GM19099 (cell line): ENCODE measurements around the gene ZBTB21.

ENCODE experiments used
- POLR2A ChIP-seq: IDR thresholded peaks from 3 replicates; pipeline ENCODE4 v1.6.1; 2011; ENCODE audit warnings: low read depth; ENCODE audit not compliant: insufficient read length; ENCODE audit errors: extremely low read depth

ZBTB21 gene

GRCh38 chr21:41995577-41995976, 14.6 kb downstream of the ZBTB21 start:
- no peak for TF ChIP-seq POLR2A

- TF ChIP-seq POLR2A: no peak
These were observed 16.4 kb downstream of the ZBTB21 start for GRCh38 chr21:41993744-41994143.

- TF ChIP-seq POLR2A: no peak
These were observed 17.6 kb downstream of the ZBTB21 start for GRCh38 chr21:41992576-41992975.

GRCh38 chr21:41991659-41992058, 18.5 kb downstream of the ZBTB21 start:
- no peak for TF ChIP-seq POLR2A

GRCh38 chr21:41989698-41990097, 20.5 kb downstream of the ZBTB21 start:
- no peak for TF ChIP-seq POLR2A

GRCh38 chr21:41987310-41987709, 22.9 kb downstream of the ZBTB21 start:
- no peak for TF ChIP-seq POLR2A

GRCh38 chr21:41985662-41986416, 24.3 kb downstream of the ZBTB21 start:
- TF ChIP-seq POLR2A: no peak

- TF ChIP-seq POLR2A: no peak
These were observed 26.9 kb downstream of the ZBTB21 start for GRCh38 chr21:41983229-41983628.

GRCh38 chr21:41980561-41980960, 29.6 kb downstream of the ZBTB21 start:
- TF ChIP-seq POLR2A: no peak

- no peak for TF ChIP-seq POLR2A
These were observed 30.3 kb downstream of the ZBTB21 start for GRCh38 chr21:41979751-41980369.

- TF ChIP-seq POLR2A: no peak
These were observed 30.8 kb downstream of the ZBTB21 start for GRCh38 chr21:41979335-41979734.

GRCh38 chr21:41977034-41977950, 32.9 kb downstream of the ZBTB21 start:
- no peak for TF ChIP-seq POLR2A

- no peak for TF ChIP-seq POLR2A
These were observed 33.5 kb downstream of the ZBTB21 start for GRCh38 chr21:41976611-41977010.

- no peak for TF ChIP-seq POLR2A
These were observed 34.5 kb downstream of the ZBTB21 start for GRCh38 chr21:41975391-41976272.

GRCh38 chr21:41974752-41975053, 35.5 kb downstream of the ZBTB21 start:
- TF ChIP-seq POLR2A: no peak
